HG02884 (cell line): Measurements from ENCODE around the gene SLC4A2.

Source experiments
- ATAC-seq: cut with Tn5 transposase; IDR thresholded peaks from one replicate; pipeline ENCODE4 v1.9.1; 2021; ENCODE audit warnings: mild to moderate bottlenecking, moderate library complexity; ENCODE audit not compliant: unreplicated experiment

The SLC4A2 gene

DNA sequence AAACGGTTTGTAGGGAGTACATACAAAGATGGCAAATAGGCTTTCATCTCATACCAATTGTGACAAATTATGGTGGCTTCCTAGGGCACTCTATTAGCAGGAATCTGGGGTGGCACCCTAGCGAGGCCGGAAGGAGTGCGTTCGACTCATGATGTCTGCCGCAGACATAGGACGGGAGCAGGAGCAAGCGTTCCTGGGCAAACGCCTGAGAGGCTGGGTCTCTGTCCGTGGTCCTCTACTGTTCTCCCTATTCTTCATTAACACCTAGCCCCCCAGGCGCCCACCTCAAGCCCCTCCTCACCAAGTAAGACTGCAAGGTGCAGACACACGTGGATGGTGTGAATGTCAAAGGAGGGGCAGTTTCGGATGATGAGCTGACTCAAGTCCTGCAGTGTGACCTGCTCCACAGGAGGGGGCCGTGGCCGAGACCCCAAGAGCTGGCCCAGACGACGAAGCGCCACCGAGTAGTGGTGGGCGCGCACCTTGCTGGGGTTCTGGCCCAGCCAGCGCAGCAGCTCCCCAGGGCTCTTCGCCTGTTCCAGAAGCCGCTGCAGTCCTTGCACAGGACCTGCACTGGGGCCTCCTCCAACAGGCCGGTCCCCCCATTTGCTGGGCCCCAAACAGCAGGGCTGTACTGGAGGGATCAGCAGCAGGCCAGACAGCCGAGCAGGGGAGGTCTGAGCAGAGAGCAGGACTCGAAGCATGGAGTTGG, 20.0 kb downstream of the SLC4A2 start:
- no peak for ATAC-seq

DNA sequence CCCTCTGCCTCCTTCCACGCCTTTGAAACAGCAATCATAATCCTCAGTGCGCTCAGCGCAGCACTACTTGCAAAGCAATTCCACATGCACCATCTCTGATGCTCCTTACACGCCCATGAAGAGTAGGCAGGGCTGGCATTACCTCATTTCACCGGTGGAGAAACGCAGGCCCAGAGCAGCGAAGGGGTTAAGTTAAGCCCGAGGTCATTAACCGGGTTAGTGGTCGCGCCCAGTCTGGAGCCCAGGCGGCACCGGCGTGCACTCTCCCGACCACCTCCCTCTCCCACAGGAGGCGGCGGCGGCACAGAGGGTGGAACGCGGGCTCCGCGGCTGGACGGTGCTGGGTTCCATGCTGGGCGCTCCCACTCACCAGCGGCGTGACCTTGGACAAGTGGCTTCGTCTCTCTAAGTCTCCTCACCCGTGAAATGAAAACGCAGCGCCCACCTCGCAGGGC, 20.7 kb downstream of the SLC4A2 start:
- no peak for ATAC-seq

DNA sequence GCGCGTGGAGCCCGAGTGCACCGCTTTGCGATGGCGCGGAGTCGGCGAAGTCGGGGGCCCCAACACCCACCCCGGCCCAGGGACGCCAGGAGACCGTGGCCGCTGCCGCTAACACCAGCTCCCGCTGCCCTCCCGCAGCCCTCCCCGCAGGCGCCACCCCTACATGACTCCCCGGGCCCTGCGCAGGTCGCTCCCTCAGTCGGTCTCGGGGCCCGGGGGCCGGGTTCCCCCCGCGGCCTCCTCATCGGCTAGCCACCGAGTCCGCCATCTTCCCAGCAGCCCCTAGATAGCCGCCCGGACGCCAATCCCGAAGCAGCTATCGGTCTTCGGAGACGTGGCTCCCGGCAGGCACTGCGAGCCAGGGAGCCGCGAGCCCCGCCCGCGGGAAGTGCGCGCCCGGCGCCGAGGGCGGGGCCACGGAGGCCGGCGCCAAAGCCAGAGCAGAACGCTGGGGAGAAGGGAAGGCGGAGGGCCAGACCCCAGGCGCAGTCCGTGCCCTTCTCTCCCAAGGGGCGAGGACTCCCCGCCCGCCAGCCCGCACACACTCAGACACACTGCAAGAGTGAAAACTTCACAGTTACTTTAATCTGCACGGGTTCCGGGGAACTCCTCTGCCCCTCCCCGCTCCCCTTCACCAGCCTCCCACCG, 21.3 kb downstream of the SLC4A2 start, which contains the start of gene FASTK:
TSS of gene FASTK (minus strand) at position 288 of the 648 bp plus-strand sequence. CDS start at position 245, 43 bp downstream.
- peak; percentile 61 for ATAC-seq

DNA sequence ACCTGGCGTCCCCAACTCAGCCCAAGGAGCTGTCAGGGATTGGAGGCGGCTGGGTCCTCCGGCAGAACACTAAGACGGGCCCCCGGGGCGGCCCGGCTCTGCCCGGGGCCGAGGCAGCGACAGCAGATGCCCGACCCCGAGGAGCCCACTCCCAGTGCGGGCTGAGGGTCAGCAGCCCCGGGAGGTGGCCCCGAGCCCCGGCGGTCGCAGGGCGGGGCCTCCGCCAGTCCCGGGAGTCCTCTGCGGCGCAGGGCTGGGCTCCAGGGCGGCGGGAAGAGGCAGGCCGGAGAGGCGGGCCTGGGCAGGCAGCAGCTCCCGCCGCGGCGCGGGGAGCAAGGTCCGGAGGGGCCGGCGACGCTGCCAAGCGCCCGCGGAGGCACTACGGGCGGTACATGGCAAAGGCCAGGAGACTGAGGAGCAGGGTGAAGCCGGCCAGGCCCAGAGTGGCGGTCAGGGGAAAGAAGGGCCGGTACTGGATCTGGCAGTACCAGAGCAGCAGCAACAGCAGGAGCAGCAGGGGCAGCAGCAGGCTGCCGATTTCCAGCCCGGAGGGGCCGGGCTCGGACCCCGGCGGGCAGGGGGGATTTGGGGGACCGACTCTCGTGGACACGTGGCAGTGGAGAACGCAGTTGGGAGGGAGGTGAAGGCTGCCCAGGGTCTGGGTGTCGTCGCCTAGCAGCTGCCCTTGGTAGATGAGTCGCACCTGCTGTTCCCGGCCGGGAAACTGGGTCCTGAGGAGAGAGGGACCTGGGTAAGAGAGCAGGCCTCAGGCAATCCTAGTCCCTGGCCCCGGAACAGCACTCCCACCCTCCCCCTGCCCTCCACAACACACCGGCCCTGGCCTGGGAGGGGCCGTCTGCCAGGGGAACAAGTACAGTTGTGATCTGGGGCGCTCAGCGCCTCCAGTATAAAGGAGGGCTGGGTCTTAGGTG, 22.0 kb downstream of the SLC4A2 start:
- no peak for ATAC-seq

DNA sequence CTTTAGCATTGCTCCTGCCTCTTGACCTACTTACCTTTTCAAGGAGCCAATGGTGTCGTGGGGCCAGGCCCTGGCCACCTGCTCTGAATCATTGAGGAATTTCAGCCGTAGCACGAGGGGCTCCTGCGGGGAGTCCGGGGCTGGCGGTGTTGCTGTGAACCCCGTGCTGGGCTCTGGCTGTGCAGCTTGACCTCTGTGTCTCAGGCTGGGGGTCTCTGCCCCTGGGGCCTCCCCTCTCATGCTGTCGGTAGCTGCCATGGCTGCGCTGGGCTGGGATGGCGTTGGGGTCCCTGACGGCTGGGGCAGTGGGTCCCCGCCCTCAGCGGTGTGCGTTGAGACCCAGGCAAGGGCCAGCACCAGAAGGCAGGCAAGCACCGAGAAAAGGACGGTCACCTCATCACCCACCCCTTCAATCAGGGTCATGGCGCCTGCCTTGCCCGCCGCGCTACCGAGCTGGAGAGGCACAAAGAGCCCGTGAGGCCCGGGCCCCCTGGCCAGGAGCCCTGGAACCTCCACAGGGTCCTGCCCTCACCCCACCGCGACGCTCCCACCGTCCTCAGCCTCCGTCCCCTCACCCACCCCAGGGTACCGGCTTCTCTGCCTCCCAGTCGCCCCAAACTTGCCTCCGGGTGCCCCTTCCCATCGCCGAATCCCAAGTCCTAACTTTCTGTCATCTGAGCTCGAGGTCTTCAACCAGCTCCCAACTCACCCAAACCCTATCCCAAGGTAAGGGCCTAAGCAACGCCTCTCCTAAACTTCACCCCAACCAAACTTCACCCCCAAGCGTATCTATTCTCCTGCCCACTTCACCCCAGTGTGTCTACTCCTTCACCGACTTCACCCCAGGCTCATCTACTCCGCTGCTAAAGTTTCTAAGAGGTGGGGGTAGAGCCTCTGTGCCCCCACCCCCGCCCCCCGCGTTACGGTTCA, 23.0 kb downstream of the SLC4A2 start:
- ATAC-seq = no peak

DNA sequence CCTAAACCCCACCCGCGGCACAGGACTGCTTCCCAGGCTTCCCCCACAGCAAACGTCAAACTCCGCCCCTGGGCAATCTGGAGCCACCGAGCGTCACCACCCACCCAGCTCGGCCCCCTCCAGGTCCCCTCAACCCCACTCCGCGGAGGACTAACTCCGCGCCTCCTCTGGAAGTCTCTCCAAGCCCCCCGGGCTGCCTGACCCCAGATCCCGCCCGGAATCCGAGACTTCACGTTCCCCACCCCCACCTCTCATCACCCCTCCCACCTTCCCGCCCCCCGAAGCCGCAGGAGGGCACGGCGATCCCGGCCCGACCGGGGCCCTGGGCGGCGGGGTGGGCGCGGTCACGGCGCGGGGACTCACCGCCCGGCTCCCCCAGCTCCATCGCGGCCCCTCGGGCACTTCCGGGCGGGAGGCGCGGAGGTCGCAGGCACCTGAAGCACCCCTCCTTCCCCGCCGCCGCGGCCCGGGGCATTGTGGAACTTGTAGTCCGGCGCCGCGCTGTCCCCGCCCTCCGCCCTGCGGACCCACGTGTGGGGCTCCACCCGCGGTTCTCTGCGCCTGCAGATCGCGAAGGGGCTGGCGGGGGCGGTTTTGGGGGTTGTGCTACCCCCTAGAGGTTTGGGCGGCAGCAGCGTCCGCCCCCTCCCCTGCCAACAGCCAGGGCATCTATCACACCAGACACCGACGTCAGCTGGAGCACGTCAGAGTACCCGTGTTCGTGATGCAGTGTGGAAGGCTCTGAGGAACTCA, 23.9 kb downstream of the SLC4A2 start, which contains the start of gene TMUB1:
TSS of gene TMUB1 (minus strand) at position 423 of the 753 bp plus-strand sequence. CDS start 930 bp downstream, outside the sequence.
- ATAC-seq = peak; percentile 45

DNA sequence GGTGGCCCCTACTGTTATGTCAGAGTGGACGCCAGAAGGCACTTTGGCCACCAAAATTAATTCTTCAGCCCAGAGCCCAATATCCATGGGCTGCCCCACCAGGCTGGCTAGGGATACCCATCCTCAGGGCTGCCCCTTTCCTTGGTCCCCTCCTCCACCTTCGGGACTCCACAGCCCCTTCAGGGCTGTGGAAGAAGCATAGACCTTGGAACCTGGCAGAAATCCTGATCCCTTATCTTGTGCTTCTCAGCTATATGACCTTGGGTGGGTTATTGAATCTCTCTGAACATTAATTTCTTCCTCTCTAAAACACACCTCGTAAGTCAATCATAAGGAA, 24.4 kb downstream of the SLC4A2 start:
- ATAC-seq = no peak

DNA sequence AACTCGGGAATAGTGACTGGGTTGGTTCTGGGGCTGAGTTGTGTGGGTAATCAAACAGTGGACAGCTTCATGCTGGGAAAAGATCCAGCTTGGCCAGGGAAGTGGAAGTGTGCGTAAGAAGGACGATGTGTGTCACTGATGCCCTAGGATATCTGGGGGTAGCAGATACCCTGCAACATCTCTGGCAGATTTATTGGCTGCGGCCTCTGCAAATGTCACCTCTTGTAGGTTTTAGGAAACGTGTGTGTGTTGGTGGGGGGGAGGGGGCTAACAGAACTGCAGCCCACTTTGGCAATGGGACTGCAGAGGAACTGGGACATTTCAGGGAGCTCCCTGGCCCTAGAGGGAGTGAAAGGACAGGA, 25.9 kb downstream of the SLC4A2 start:
- ATAC-seq = no peak

DNA sequence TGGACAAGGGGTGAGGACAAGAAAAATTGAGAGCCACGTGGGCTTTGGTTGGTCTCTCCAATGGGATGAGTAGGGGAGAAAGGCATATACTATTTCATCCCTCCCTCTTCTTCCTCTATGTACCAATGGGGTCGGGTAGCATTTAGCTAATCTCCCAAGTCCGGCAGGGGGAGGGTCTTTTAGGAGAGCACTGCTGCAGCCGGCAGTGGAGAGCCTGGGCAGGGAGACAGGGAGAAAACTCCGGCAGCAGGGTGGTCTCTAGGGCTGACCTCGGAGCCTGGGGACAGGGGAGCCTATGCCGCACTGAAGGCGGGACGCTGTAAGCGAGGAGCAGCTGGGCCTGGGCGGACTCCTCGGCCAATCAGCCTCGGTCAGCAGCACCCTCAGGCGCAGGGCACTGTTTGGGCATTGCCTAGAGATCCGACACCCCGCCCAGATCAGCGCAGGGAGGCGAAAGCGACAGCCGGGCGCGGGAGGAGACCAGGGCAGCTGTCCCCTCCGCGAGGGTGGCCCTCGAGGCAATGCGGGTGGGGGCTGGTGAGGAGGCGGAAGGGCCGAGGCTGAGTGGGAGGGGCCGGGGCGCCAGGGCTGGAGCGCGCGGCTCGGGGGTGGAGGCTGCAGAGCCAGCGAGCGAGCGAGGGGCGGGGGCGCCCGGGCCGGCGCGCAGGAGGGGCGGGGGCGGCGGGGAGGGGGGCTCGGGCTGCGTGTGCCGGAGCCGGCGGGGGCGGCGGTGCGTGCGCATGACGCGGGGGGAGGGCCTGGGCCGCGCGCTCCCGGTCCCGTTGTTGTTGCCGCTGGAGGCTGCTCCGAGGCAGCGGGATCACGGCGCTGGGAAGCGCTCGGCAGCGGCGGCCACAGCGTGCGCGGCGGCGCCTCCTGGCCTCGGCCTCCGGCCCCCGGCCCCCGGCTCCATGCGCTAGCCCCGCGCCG, 26.6 kb downstream of the SLC4A2 start, which contains the start of gene AGAP3:
TSS of gene AGAP3 (plus strand) at position 785 of the 930 bp plus-strand sequence. CDS start 267 bp downstream, outside the sequence.
- ATAC-seq = no peak

DNA sequence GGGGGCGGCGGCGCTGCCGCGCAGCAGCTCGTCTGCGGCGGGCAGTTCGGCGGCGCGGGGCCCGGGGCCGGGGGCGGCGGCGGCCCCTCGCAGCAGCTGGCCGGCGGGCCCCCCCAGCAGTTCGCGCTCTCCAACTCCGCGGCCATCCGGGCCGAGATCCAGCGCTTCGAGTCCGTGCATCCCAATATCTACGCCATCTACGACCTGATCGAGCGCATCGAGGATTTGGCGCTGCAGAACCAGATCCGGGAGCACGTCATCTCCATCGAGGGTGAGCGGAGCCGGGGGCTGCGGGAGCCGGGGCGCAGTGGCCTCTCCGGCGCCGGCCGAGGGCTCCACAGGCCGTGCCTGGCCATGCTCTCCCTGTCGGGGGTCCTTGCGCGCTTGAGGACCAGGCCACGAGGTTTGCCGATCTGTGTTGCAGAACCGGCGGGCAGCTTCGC, 27.4 kb downstream of the SLC4A2 start:
- no peak for ATAC-seq

DNA sequence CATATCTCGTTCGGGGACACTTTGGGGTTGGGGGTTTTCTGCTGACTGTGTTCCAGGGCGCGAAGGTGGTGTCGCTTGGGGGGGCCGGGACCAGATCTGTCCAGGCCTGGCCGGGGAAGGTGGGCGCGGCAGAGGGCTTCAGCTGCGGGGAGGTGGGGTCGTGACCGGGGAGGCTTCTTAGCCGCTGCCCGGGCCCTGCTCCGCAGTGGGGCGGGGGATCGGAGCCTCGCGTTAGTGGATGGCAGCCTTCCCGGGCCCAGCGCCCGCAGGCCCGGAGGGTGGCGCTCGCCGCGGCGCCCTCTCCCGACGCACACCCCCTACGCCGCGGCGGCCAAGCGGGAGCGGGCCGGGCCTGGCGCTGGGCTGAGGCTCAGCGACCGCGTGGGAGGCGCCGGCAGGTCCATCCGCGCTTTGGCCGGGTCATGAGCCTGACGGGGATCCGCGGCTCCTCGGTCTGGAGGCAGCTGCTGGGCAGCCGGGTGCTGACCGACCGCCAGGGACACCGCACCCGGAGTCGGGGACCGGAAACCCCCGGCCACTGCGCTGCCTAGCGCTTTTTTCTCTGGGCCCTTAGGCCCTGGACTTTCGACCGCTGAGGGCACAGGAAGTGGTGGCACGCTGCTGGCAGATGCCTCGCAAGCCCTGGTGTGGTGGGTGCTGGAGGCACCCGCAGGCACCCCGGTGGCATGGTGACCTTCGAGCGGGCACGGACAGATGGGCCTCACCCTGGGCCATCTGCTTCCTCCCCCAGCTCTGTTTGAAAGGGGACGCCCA, 28.0 kb downstream of the SLC4A2 start:
- no peak for ATAC-seq

DNA sequence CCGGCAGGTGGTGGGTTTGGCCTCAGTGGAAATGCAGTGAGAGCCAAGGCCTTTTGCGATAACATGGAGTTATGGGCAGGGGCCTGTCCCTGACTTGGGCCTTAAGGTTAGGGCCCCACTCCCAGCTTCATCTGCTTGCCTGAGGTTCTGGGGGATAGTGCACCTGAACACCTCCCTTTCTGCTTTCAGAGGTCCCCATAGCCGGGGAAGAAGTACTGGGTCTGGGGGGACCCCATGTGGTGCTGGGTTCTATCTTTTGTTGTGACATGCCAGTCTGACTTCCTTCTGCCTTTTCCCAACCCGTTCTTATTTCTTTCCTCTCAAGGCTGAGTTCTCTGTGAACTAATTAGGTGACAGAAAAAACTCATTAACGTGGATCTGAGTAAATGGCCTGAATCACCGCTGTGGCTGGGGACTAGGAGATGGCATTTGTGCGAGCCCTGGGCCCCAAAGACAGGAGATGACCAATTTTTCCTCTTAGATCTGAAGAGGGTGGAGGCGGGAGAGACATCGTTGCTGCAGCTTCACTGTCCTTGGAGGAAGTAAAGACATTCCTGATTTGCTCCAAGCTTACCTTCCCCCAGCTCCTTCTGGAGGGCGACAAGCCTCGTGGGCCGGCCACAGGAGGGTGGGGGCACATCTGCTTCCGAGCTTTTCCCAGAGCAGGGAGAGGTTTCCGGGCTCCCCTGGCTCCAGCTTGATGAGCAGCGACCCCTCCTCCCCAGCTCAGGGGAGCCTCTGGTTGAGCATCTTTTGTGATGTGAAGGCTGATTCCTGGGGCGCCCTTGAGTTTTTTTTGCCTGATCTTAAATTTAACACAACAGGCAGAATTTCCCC, 28.8 kb downstream of the SLC4A2 start:
- no peak for ATAC-seq

DNA sequence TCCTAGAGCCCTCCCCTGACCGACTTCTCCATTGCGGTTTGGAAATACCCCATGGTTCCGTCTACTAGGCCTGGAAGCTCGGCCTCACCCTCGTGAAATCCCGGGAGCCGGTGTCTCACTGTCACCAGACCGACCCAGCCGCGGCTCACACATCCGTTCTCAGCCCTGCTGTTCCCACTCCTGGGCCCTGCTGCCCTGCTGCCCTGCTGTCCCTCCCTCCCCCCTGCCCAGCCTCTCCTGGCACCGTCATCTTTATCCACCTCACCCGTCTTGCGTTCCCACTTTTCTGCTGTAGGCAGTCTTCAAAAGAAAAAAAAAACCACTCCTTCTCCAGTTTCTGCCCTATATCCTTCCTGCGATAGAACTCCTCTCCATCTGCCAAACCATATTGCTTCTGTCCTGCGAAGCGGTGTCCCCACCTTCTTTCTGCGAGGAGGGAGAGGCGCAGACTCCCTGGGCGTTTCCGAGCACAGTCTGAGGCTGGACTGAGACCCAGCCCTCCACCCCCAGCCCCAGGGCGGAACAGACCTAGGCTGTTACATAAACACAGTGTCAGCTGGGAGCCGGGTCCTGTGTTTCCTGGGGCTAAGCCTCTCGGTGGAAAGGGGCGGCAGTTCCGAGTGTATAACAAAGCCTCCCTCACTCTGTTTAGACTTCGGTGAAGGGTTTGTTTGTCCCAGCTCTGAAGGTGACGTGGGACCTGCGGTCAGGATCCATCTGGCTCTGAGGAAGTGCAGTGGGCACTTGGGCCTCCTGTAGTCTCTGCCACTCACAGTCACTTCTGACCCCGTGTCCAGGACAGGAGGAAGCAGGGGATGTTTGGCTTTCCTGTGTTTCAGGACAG, 29.7 kb downstream of the SLC4A2 start:
- no peak for ATAC-seq

DNA sequence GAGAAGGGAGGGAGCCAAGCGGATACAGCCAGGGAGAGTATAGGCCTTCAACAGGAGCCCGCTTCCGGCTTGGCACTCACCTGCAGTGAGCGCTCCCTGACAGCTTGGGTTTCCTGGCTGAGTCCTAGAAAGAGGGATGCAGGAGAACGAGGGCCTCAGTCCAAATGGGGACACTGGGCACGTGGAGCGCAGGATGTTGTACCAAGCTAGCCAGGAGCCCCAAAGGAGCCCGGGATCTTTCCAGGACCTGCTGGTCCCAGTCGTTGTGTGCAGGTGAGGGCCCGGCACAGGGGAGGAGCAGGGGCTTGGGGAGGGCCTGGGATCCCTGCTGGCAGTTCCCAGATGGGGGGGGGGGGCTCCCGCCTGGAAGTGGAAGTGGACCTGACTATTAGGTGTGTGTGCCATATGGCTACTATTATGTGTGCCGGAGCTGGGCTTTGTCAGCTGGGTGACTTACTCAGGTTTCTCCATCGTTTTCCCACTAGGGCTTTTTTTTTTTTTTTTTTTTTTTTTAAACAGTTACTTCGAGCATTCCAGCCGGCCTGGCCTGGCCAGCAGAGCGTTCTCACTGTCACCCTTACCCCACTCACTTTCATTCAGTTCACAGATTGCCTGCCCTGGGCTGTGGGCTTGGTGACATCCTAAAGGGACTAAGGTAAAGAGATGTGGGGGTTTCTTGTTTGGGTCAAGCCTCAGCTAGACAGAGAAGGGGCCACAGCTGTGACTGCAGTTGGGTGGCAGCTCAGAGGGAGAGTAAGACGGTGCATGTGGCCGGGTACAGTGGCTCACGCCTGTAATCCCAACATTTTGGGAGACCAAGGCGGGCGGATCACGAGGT, 30.7 kb downstream of the SLC4A2 start:
- ATAC-seq = no peak

DNA sequence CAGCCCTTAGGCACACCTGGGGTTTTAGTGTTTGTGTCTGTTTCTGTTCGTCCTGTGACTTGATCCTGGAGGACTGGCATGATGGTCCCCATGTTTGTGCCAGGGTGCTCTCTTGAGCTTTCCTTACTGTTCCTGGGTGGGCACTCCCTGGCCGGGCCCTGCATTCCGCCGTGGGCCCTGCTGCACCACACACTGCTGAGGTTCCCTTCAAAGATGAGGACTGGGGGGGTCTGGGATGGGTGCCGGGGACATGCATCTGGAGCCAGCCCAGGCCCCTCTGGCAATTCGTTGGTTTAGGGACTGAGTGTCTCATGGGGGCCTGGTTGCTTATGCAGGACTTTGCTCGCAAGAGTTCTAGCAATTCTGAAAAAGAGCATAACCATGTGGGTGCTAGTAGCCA, 31.6 kb downstream of the SLC4A2 start:
- no peak for ATAC-seq
